Measurements from ENCODE around the gene LENG9.
A peak's percentile ranks its signal among the peaks of the same experiment; 100 is the strongest.

The LENG9 gene

DNA sequence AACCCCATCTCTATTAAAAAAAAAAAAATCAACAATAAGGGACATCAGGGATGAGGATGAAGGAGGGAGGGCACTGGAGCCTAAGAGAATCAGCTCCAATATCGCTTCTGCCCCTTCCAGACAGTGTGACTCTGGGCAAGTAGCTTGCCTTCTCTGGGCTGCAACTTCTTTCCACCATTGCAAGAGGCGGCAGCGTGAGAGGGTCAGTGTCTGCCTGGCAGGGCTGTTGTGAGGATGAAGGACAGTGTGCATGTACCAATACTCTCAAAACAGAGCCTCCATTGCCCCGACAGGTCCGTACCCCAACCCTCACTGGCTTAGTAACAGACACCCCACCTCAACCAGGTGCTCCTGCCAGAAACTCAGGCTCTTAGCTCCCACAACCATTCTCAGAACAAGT, 29.9 kb downstream of the LENG9 start:
- POLR2A ChIA-PET, result interaction anchor here (0.6 to 4.2 kb wide), 3 partner anchors 9 to 507 kb away, joined by 4 to 47 read pairs (median 7); partner anchors contain the start of gene LENG8
- Histone ChIP-seq H3K27ac (ENCODE audit: extremely low read depth, low read depth, low read length) (no peak overlapping the region), H3K4me3 (ENCODE audit: low read depth, low read length) (no peak overlapping the region), H3K9me3 (ENCODE audit: control insufficient read depth, insufficient read depth, low read depth, low read length) (no peaks in the 10 kb centered on the region), H3K36me3 (ENCODE audit: control insufficient read depth in 2 of 2, insufficient read depth in 1 of 2, low read length in 2 of 2) (peaks cover 0 to 7% of the 10 kb centered on the region in 2 experiments; a peak in 1 of 3 replicates), H3K4me1 (ENCODE audit: control insufficient read depth, insufficient read depth, low read length) (peaks cover 10% of the 10 kb centered on the region)
- CTCF ChIA-PET, result interaction anchor here (0.6 to 1.4 kb wide), 7 partner anchors 10 to 1070 kb away, joined by 3 to 6 read pairs (median 3); no protein-coding TSS in a partner anchor
- TF ChIP-seq ZNF768 (tag by site-specific recombination; IDR thresholded peaks at IDR 0.05), result 0 out of 2 replicates have a peak, but pooled peaks have one; percentile 11
- no peak for TF ChIP-seq ZNF785 (tag by site-specific recombination; IDR thresholded peaks at IDR 0.05)

DNA sequence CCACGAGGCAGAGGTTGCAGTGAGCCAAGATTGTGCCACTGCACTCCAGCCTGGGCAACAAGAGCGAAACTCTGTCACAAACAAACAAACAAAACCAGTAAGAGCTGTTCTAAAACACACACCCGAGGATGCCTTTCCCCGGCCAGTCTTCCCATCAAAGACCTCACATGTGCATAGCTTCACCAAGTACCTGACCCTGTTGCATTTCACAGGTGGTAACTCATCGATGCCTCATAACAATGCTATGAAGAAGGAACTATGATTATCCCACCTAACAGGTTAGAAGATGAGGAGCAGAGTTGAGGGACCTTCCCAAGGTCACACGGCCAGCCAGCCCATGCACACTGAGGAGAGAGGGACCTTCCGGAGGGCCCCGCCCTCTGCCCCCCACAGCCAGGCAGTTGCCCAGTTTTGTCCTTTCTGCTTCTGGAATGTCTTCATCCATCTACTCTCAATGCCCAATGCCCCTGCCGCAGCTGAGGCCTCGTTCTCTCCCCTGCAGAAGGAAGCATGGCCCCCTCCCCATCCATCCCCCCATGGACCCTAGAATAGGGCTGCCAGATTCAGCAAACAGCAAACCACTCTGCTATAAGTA, 31.3 kb downstream of the LENG9 start:
- Histone ChIP-seq H3K27ac (ENCODE audit: extremely low read depth, low read depth, low read length) (no peak overlapping the region), H3K4me3 (ENCODE audit: low read depth, low read length) (no peak overlapping the region), H3K36me3 (ENCODE audit: control insufficient read depth in 2 of 2, insufficient read depth in 1 of 2, low read length in 2 of 2) (peaks cover 0 to 6% of the 10 kb centered on the region in 2 experiments; a peak in 1 of 3 replicates), H3K9me3 (ENCODE audit: control insufficient read depth, insufficient read depth, low read depth, low read length) (no peaks in the 10 kb centered on the region), H3K4me1 (ENCODE audit: control insufficient read depth, insufficient read depth, low read length) (peaks cover 10% of the 10 kb centered on the region)
- ChIA-PET CTCF (interaction anchor here (0.7 to 1.3 kb wide), 5 partner anchors 8 to 366 kb away, joined by 3 to 7 read pairs (median 3); no protein-coding TSS in a partner anchor), POLR2A (interaction anchor here (1.1 to 4.2 kb wide), 2 partner anchors 16 to 37 kb away, joined by 3 to 47 read pairs; partner anchors contain the start of gene LENG8)
- TF ChIP-seq, protein P1, sequence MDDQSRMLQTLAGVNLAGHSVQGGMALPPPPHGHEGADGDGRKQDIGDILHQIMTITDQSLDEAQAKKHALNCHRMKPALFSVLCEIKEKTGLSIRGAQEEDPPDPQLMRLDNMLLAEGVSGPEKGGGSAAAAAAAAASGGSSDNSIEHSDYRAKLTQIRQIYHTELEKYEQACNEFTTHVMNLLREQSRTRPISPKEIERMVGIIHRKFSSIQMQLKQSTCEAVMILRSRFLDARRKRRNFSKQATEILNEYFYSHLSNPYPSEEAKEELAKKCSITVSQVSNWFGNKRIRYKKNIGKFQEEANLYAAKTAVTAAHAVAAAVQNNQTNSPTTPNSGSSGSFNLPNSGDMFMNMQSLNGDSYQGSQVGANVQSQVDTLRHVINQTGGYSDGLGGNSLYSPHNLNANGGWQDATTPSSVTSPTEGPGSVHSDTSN (CRISPR knock-in tag; IDR thresholded peaks at IDR 0.05), result no peak
- peak; percentile 65; the same call in 1 of the 2 replicates for TF ChIP-seq SCRT1 (tag by site-specific recombination; IDR thresholded peaks at IDR 0.05; ENCODE audit: borderline replicate concordance)
- TF ChIP-seq SCRT2 (tag by site-specific recombination; IDR thresholded peaks at IDR 0.05), result peak; percentile 80

DNA sequence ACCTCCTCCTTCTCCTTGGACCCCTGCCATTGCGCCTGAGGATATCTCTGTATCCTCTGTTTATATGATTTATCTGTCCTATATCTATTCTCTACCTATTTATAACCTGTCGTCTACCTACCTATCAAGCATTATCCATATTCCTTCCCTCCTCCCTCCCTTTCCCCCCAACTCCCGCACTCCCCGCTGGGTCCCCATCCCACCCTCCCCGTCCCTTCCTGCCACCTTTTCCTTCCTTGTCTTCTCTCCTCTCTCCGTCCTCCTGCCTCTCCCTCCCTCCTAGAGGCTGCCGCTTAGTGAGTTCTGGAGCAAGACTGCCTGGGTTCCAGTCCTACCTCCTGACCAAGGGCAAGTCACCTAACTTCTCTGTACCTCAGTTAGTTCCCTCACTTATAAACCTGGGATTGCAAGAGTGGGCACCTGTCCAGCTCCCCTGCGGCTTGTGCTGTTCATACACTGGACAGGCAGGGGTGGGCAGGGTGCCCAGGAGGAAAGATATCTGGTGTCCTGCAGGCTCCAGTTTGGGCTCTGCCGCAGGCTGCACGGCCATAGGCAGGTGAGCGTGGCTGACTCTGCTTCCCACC, 32.2 kb downstream of the LENG9 start:
- H3K27ac ChIP-seq (ENCODE audit: extremely low read depth, low read depth, low read length), result no peak overlapping the region
- peaks cover 10% of the 10 kb centered on the region for H3K4me1 ChIP-seq (ENCODE audit: control insufficient read depth, insufficient read depth, low read length)
- ChIA-PET CTCF (interaction anchor here (0.7 to 1.4 kb wide), 13 partner anchors 7 to 365 kb away, joined by 3 to 10 read pairs (median 4); partner anchors contain the start of gene TTYH1), POLR2A (interaction anchor here (0.5 to 4.2 kb wide), 10 partner anchors 7 to 42 kb away, joined by 3 to 47 read pairs (median 4); partner anchors contain the start of genes CDC42EP5, LENG8 and LENG9)
- H3K4me3 ChIP-seq (ENCODE audit: low read depth, low read length), result peak overlapping the region; percentile 17
- H3K36me3 ChIP-seq (ENCODE audit: control insufficient read depth in 2 of 2, insufficient read depth in 1 of 2, low read length in 2 of 2), result peaks cover 0 to 6% of the 10 kb centered on the region in 2 experiments; a peak in 1 of 3 replicates
- H3K9me3 ChIP-seq (ENCODE audit: control insufficient read depth, insufficient read depth, low read depth, low read length), result no peaks in the 10 kb centered on the region
- TF ChIP-seq GLIS1 (tag by site-specific recombination; IDR thresholded peaks at IDR 0.05), result peak; percentile 93
- no peak for TF ChIP-seq ZNF707 (tag by site-specific recombination; IDR thresholded peaks at IDR 0.05)
- peak; percentile 57; the same call in 1 of the 2 replicates for TF ChIP-seq ZIC2 (tag by site-specific recombination; IDR thresholded peaks at IDR 0.05)
- TF ChIP-seq ZNF211 (tag by site-specific recombination; IDR thresholded peaks at IDR 0.05; ENCODE audit: low read depth), result no peak
- TF ChIP-seq, protein P2, sequence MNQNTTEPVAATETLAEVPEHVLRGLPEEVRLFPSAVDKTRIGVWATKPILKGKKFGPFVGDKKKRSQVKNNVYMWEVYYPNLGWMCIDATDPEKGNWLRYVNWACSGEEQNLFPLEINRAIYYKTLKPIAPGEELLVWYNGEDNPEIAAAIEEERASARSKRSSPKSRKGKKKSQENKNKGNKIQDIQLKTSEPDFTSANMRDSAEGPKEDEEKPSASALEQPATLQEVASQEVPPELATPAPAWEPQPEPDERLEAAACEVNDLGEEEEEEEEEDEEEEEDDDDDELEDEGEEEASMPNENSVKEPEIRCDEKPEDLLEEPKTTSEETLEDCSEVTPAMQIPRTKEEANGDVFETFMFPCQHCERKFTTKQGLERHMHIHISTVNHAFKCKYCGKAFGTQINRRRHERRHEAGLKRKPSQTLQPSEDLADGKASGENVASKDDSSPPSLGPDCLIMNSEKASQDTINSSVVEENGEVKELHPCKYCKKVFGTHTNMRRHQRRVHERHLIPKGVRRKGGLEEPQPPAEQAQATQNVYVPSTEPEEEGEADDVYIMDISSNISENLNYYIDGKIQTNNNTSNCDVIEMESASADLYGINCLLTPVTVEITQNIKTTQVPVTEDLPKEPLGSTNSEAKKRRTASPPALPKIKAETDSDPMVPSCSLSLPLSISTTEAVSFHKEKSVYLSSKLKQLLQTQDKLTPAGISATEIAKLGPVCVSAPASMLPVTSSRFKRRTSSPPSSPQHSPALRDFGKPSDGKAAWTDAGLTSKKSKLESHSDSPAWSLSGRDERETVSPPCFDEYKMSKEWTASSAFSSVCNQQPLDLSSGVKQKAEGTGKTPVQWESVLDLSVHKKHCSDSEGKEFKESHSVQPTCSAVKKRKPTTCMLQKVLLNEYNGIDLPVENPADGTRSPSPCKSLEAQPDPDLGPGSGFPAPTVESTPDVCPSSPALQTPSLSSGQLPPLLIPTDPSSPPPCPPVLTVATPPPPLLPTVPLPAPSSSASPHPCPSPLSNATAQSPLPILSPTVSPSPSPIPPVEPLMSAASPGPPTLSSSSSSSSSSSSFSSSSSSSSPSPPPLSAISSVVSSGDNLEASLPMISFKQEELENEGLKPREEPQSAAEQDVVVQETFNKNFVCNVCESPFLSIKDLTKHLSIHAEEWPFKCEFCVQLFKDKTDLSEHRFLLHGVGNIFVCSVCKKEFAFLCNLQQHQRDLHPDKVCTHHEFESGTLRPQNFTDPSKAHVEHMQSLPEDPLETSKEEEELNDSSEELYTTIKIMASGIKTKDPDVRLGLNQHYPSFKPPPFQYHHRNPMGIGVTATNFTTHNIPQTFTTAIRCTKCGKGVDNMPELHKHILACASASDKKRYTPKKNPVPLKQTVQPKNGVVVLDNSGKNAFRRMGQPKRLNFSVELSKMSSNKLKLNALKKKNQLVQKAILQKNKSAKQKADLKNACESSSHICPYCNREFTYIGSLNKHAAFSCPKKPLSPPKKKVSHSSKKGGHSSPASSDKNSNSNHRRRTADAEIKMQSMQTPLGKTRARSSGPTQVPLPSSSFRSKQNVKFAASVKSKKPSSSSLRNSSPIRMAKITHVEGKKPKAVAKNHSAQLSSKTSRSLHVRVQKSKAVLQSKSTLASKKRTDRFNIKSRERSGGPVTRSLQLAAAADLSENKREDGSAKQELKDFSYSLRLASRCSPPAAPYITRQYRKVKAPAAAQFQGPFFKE (tag by site-specific recombination; IDR thresholded peaks at IDR 0.05; ENCODE audit: borderline replicate concordance), result no peak
- TF ChIP-seq, protein P3, sequence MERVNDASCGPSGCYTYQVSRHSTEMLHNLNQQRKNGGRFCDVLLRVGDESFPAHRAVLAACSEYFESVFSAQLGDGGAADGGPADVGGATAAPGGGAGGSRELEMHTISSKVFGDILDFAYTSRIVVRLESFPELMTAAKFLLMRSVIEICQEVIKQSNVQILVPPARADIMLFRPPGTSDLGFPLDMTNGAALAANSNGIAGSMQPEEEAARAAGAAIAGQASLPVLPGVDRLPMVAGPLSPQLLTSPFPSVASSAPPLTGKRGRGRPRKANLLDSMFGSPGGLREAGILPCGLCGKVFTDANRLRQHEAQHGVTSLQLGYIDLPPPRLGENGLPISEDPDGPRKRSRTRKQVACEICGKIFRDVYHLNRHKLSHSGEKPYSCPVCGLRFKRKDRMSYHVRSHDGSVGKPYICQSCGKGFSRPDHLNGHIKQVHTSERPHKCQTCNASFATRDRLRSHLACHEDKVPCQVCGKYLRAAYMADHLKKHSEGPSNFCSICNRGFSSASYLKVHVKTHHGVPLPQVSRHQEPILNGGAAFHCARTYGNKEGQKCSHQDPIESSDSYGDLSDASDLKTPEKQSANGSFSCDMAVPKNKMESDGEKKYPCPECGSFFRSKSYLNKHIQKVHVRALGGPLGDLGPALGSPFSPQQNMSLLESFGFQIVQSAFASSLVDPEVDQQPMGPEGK (tag by site-specific recombination; IDR thresholded peaks at IDR 0.05), result peak; percentile 62; the same call in 1 of the 2 replicates
- TF ChIP-seq ZNF600 (tag by site-specific recombination; IDR thresholded peaks at IDR 0.05), result peak; percentile 71
- TF ChIP-seq, protein P4, sequence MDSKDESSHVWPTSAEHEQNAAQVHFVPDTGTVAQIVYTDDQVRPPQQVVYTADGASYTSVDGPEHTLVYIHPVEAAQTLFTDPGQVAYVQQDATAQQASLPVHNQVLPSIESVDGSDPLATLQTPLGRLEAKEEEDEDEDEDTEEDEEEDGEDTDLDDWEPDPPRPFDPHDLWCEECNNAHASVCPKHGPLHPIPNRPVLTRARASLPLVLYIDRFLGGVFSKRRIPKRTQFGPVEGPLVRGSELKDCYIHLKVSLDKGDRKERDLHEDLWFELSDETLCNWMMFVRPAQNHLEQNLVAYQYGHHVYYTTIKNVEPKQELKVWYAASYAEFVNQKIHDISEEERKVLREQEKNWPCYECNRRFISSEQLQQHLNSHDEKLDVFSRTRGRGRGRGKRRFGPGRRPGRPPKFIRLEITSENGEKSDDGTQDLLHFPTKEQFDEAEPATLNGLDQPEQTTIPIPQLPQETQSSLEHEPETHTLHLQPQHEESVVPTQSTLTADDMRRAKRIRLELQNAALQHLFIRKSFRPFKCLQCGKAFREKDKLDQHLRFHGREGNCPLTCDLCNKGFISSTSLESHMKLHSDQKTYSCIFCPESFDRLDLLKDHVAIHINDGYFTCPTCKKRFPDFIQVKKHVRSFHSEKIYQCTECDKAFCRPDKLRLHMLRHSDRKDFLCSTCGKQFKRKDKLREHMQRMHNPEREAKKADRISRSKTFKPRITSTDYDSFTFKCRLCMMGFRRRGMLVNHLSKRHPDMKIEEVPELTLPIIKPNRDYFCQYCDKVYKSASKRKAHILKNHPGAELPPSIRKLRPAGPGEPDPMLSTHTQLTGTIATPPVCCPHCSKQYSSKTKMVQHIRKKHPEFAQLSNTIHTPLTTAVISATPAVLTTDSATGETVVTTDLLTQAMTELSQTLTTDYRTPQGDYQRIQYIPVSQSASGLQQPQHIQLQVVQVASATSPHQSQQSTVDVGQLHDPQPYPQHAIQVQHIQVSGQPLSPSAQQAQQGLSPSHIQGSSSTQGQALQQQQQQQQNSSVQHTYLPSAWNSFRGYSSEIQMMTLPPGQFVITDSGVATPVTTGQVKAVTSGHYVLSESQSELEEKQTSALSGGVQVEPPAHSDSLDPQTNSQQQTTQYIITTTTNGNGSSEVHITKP (tag by site-specific recombination; IDR thresholded peaks at IDR 0.05), result peak; percentile 45; the same call in 1 of the 2 replicates
- TF ChIP-seq ZNF248 (tag by site-specific recombination; IDR thresholded peaks at IDR 0.05), result no peak
- TF ChIP-seq ZNF366 (tag by site-specific recombination; conservative IDR thresholded peaks at IDR 0.05), result peak; percentile 71; the same call in 1 of the 2 replicates
